Neuronal stem cell (in vitro differentiated cells): ENCODE measurements around the gene HGF. TPM values are rescaled to one million over a fixed set of nuclear protein-coding genes. Genes with fewer than 3 reads are reported as not detected.
"Not testable (repeated sequence)": the region's sequence is repeated elsewhere in the genome, so short reads cannot be mapped to it uniquely, and the experiment has no call there.

Source experiments
- DNase-seq: peaks from one replicate; pipeline ENCODE4 v3.0.0-alpha.2; 2013; ENCODE audit warnings: low spot score
- H2AFZ ChIP-seq: one replicate; pipeline ENCODE4 v1.6.1; 2013; ENCODE audit warnings: mild to moderate bottlenecking, low read length, inconsistent platforms
- H2AK5ac ChIP-seq: 2 replicates; pipeline ENCODE4 v1.6.1; 2013; ENCODE audit warnings: low read depth, mild to moderate bottlenecking, inconsistent platforms, low read length, moderate library complexity, mixed read lengths
- H2BK120ac ChIP-seq: 2 replicates; pipeline ENCODE4 v1.6.1; 2013; ENCODE audit warnings: low read depth, mild to moderate bottlenecking, inconsistent platforms, low read length, moderate library complexity, mixed read lengths
- H2BK12ac ChIP-seq: one replicate; pipeline ENCODE4 v1.6.1; 2013; ENCODE audit warnings: low read length, inconsistent platforms
- H2BK15ac ChIP-seq: 2 replicates; pipeline ENCODE4 v1.6.1; 2013; ENCODE audit warnings: mild to moderate bottlenecking, low read length, inconsistent platforms, mixed read lengths
- H2BK5ac ChIP-seq: one replicate; pipeline ENCODE4 v1.6.1; 2013; ENCODE audit warnings: inconsistent platforms, mild to moderate bottlenecking, low read length, moderate library complexity
- H3K14ac ChIP-seq: one replicate; pipeline ENCODE4 v1.6.1; 2013; ENCODE audit warnings: low read length, inconsistent platforms
- H3K18ac ChIP-seq: 2 replicates; pipeline ENCODE4 v1.6.1; 2013; ENCODE audit warnings: low read length, inconsistent platforms
- H3K23ac ChIP-seq: 2 replicates; pipeline ENCODE4 v1.6.1; 2013; ENCODE audit warnings: low read depth, mild to moderate bottlenecking, mixed read lengths, low read length, inconsistent platforms; ENCODE audit not compliant: poor library complexity
- H3K27ac ChIP-seq: replicated peaks from 3 replicates; pipeline ENCODE4 v1.5.1; 2013; ENCODE audit warnings: low read length, inconsistent platforms
- H3K27me3 ChIP-seq, 3 experiments: 2 replicates each; pipeline ENCODE4 v1.6.1; 2013; ENCODE audit warnings: low read length in 3 of 3, mild to moderate bottlenecking in 2 of 3, inconsistent platforms in 1 of 3, low read depth in 1 of 3, mixed read lengths in 1 of 3, moderate library complexity in 1 of 3; ENCODE audit not compliant: control insufficient read depth in 3 of 3, insufficient read depth in 3 of 3
- H3K36me3 ChIP-seq, 2 donors: replicated peaks in 1 of 2; 2 replicates each; pipeline ENCODE4 v1.6.1; 2013; ENCODE audit warnings: low read length in 2 of 2; ENCODE audit not compliant: control insufficient read depth in 2 of 2, insufficient read depth in 2 of 2
- H3K4ac ChIP-seq: 2 replicates; pipeline ENCODE4 v1.6.1; 2013; ENCODE audit warnings: inconsistent platforms, mild to moderate bottlenecking, low read length, moderate library complexity
- H3K4me1 ChIP-seq, 2 donors: 1 replicate in 1 of 2; 2 replicates in 1 of 2; pipeline ENCODE4 v1.6.1; 2013; ENCODE audit warnings: low read length in 2 of 2, low read depth in 1 of 2; ENCODE audit not compliant: control insufficient read depth in 2 of 2, insufficient read depth in 1 of 2
- H3K4me2 ChIP-seq: one replicate; pipeline ENCODE4 v1.6.1; 2013; ENCODE audit warnings: mild to moderate bottlenecking, low read length, inconsistent platforms; ENCODE audit not compliant: insufficient read depth, poor library complexity, severe bottlenecking
- H3K4me3 ChIP-seq, 2 donors: 2 replicates each; pipeline ENCODE4 v1.5.1; 2013; ENCODE audit warnings: low read length in 2 of 2, mild to moderate bottlenecking in 2 of 2, inconsistent platforms in 1 of 2, moderate library complexity in 1 of 2
- H3K79me1 ChIP-seq: one replicate; pipeline ENCODE4 v1.6.1; 2013; ENCODE audit warnings: low read depth, mild to moderate bottlenecking, inconsistent platforms, low read length, moderate library complexity
- H3K9ac ChIP-seq: one replicate; pipeline ENCODE4 v1.6.1; 2013; ENCODE audit warnings: mild to moderate bottlenecking, low read depth, low read length, inconsistent platforms; ENCODE audit not compliant: poor library complexity
- H3K9me3 ChIP-seq, 2 donors: replicated peaks in 1 of 2; 2 replicates each; pipeline versions ENCODE3 to v1.6.1; 2013; ENCODE audit warnings: low read length in 2 of 2, mild to moderate bottlenecking in 2 of 2, inconsistent platforms in 1 of 2, low read depth in 1 of 2, mixed read lengths in 1 of 2, moderate library complexity in 1 of 2; ENCODE audit not compliant: control insufficient read depth in 2 of 2, insufficient read depth in 1 of 2
- H4K8ac ChIP-seq: one replicate; pipeline ENCODE4 v1.6.1; 2013; ENCODE audit warnings: low read depth, mild to moderate bottlenecking, inconsistent platforms, low read length, moderate library complexity
- H4K91ac ChIP-seq: one replicate; pipeline ENCODE4 v1.6.1; 2013; ENCODE audit warnings: low read length, low read depth, mild to moderate bottlenecking, inconsistent platforms; ENCODE audit not compliant: poor library complexity
- WGBS, 2 donors: extraction: QIAGEN DNeasy Blood & Tissue Kit; methylation state at CpG; one replicate each; pipeline ENCODE4 v1.1.7; 2013; ENCODE audit warnings: missing lambda C conversion rate in 2 of 2, mixed read lengths in 1 of 2; ENCODE audit not compliant: insufficient read length in 2 of 2, insufficient replicate concordance in 1 of 2; ENCODE audit errors: extremely low coverage in 2 of 2; 5-methylcytosine and 5-hydroxymethylcytosine counted together
- polyA plus RNA-seq, 2 experiments: library from polyadenylated mRNA; stranded (reverse); fragments of 200-250 nt; gene quantifications; one replicate each; pipeline ENCODE4 v1.2.3, GENCODE V29; 2013

HGF gene
- 0.66 TPM for polyA plus RNA-seq (2013, experiment 1 of 2)
- polyA plus RNA-seq (2013, experiment 2 of 2) = 0.62 TPM

GRCh38 chr7:81769891-81770727 lies at the start of gene HGF:
Gene HGF (minus strand): TSS chr7:81770047. CDS start chr7:81769971, 76 bp downstream.
- Histone ChIP-seq H3K14ac (no peak within 1 kb of the TSS), H3K4ac (no peak within 1 kb of the TSS), H3K4me3 (no peak within 1 kb of the TSS), H2AFZ (peak within 1 kb of the TSS; percentile 54), H4K91ac (no peak within 1 kb of the TSS), H4K8ac (no peak within 1 kb of the TSS), H3K36me3 (no peaks in the 10 kb centered on the region), H3K27me3 (no peaks in the 10 kb centered on the region), H3K4me2 (no peak within 1 kb of the TSS), H3K9me3 (no peaks in the 10 kb centered on the region), H3K18ac (peak within 1 kb of the TSS; percentile 58), H3K23ac (no peak within 1 kb of the TSS), H3K27ac (no peak within 1 kb of the TSS), H2BK15ac (no peak within 1 kb of the TSS), H2BK120ac (no peak within 1 kb of the TSS), H2AK5ac (no peak within 1 kb of the TSS), H2BK12ac (no peak within 1 kb of the TSS), H3K79me1 (no peaks in the 10 kb centered on the region), H3K9ac (no peak within 1 kb of the TSS), H3K4me1 (peaks cover 2 to 3% of the 10 kb centered on the region in 2 donors), H2BK5ac (no peak within 1 kb of the TSS)
- DNase-seq = no peak
- WGBS, 2 donors = no CpG with 5 or more reads among the region's 15 CpGs

GRCh38 chr7:81816312-81816711 lies 46.5 kb upstream of the HGF start:
- Histone ChIP-seq H2BK15ac (no peak overlapping the region), H2BK5ac (no peak overlapping the region), H4K91ac (no peak overlapping the region), H3K23ac (no peak overlapping the region), H3K4me1 (no peaks in the 10 kb centered on the region), H3K4ac (no peak overlapping the region), H2AFZ (peak overlapping the region; percentile 40), H2BK12ac (no peak overlapping the region), H3K9me3 (no peaks in the 10 kb centered on the region), H2AK5ac (no peak overlapping the region), H2BK120ac (no peak overlapping the region), H3K27me3 (no peaks in the 10 kb centered on the region), H4K8ac (no peak overlapping the region), H3K36me3 (no peaks in the 10 kb centered on the region), H3K79me1 (no peaks in the 10 kb centered on the region), H3K18ac (no peak overlapping the region), H3K14ac (no peak overlapping the region), H3K27ac (no peak overlapping the region), H3K9ac (no peak overlapping the region), H3K4me3 (no peak overlapping the region), H3K4me2 (no peak overlapping the region)
- WGBS, 2 donors = no CpG with 5 or more reads among the region's 3 CpGs
- DNase-seq = no peak

DNA sequence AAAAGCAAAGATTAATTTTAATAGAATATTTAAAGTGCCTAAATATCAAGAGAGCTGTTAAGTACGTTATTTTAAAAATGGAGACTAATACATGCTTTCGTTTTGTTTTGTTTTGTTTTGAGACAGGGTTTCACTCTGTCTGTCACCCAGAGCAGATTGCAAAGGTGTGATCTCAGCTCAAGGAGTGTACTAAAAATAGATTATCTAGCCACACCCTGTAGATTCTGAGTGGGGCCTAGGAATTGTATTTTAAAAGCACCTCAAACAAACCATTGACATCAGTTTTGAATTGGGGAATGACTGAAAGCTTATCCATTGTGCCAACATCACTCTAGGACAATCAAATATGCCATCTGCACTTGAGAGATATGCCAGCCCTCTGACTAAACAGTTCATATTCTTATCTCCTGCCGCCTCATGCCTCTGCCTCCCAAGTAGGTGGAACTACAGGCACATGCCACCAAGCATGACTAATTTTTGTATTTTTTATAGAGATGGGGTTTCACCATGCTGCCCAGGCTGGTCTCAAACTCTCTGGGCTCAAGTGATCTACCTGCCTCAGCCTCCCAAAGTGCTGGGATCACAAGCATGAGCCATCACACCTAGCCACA lies 43.1 kb upstream of the HGF start:
- no CpG with 5 or more reads among the region's 3 CpGs for WGBS, 2 donors

More for the DNA sequence above, 43.1 kb upstream of the HGF start:
- H3K36me3 ChIP-seq, H2AFZ ChIP-seq, H3K4ac ChIP-seq, H3K9me3 ChIP-seq, H2AK5ac ChIP-seq, H3K4me2 ChIP-seq, H3K79me1 ChIP-seq, H3K18ac ChIP-seq, H4K8ac ChIP-seq, H3K14ac ChIP-seq, H3K27me3 ChIP-seq, H2BK120ac ChIP-seq, DNase-seq, H3K4me3 ChIP-seq, H2BK12ac ChIP-seq, H3K27ac ChIP-seq, H2BK15ac ChIP-seq, H3K23ac ChIP-seq, H3K9ac ChIP-seq, H4K91ac ChIP-seq, H3K4me1 ChIP-seq, H2BK5ac ChIP-seq: not testable (repeated sequence)
